Sigmoid colon (tissue), 4 donors: Measurements from ENCODE around the gene PRDM10.

Experiments
- EP300 ChIP-seq, 4 donors: sonication (generic); formaldehyde crosslinking; IDR thresholded peaks; one replicate each; pipeline ENCODE4 v1.6.1; 2017; ENCODE audit warnings: antibody characterized with exemption in 4 of 4
- POLR2AphosphoS5 ChIP-seq, 4 donors: sonication (generic); formaldehyde crosslinking; IDR thresholded peaks; one replicate each; pipeline ENCODE4 v1.6.1; 2017; ENCODE audit warnings: antibody characterized with exemption in 4 of 4

GRCh38 chr11:130023204-130023603 lies 20.6 kb upstream of the PRDM10 start:
- TF ChIP-seq POLR2AphosphoS5 (IDR thresholded peaks at IDR 0.05) (no peak), EP300 (IDR thresholded peaks at IDR 0.05) (no peak)
